Urothelium cell line (cell line): ENCODE measurements around the gene NUDT3.

Source experiments
- DNase-seq: peaks from one replicate; pipeline ENCODE4 v3.0.0; 2011; ENCODE audit warnings: low spot score, mixed read lengths
- FAIRE-seq: peaks from 2 replicates; lab custom pipeline; 2011; peaks lifted over from hg19 to GRCh38; lab: Jason Lieb, UNC

The NUDT3 gene

GRCh38 chr6:34241351-34242215 lies 150.9 kb downstream of the NUDT3 start:
- FAIRE-seq: no peak
- peak; percentile 0 for DNase-seq

GRCh38 chr6:34240329-34241248 lies 151.9 kb downstream of the NUDT3 start:
- FAIRE-seq: no peak

GRCh38 chr6:34239893-34240292 lies 152.6 kb downstream of the NUDT3 start:
- DNase-seq (peak; percentile 0), FAIRE-seq (no peak)

More at GRCh38 chr6:34240329-34241248, 151.9 kb downstream of the NUDT3 start:
- peak; percentile 1 for DNase-seq

GRCh38 chr6:34239500-34239825 lies 153.0 kb downstream of the NUDT3 start:
- DNase-seq (no peak), FAIRE-seq (no peak)

- FAIRE-seq (no peak), DNase-seq (no peak)
These were observed 153.6 kb downstream of the NUDT3 start for GRCh38 chr6:34238585-34239499.

- FAIRE-seq (no peak), DNase-seq (peak; percentile 58)
These were observed 154.5 kb downstream of the NUDT3 start for GRCh38 chr6:34237722-34238584.

- no peak for FAIRE-seq
- DNase-seq: peak; percentile 41
These were observed 155.2 kb downstream of the NUDT3 start for GRCh38 chr6:34237316-34237721.

GRCh38 chr6:34236443-34237315 lies 155.8 kb downstream of the NUDT3 start, which contains the start of gene HMGA1:
TSS of gene HMGA1 (plus strand) at chr6:34236873. CDS start at chr6:34240781, 3,908 bp downstream.
- DNase-seq (peak; percentile 90), FAIRE-seq (no peak)

GRCh38 chr6:34236131-34236442 lies 156.4 kb downstream of the NUDT3 start:
- FAIRE-seq: no peak
- DNase-seq: no peak

GRCh38 chr6:34235307-34236130 lies 156.9 kb downstream of the NUDT3 start:
- FAIRE-seq (no peak), DNase-seq (peak; percentile 83)

- DNase-seq (no peak), FAIRE-seq (no peak)
These were observed 157.7 kb downstream of the NUDT3 start for GRCh38 chr6:34234667-34235306.

GRCh38 chr6:34233867-34234266 lies 158.6 kb downstream of the NUDT3 start:
- DNase-seq (no peak), FAIRE-seq (no peak)

GRCh38 chr6:34232901-34233300 lies 159.6 kb downstream of the NUDT3 start:
- no peak for DNase-seq
- no peak for FAIRE-seq

- DNase-seq (no peak), FAIRE-seq (no peak)
These were observed 160.7 kb downstream of the NUDT3 start for GRCh38 chr6:34231566-34232336.

- FAIRE-seq (no peak), DNase-seq (no peak)
These were observed 161.7 kb downstream of the NUDT3 start for GRCh38 chr6:34230653-34231371.

- DNase-seq: no peak
- no peak for FAIRE-seq
These were observed 162.6 kb downstream of the NUDT3 start for GRCh38 chr6:34229877-34230276.
